Erythroblast (primary cell): ENCODE measurements around the gene ASB1.

Source experiments
- GATA1 ChIP-seq: IDR thresholded peaks from 2 replicates; pipeline ENCODE4 v1.6.1; 2011; ENCODE audit warnings: low read depth, mild to moderate bottlenecking, control low read depth, low read length, moderate library complexity
- POLR2A ChIP-seq: IDR thresholded peaks from 2 replicates; pipeline ENCODE4 v1.6.1; 2011; ENCODE audit warnings: mild to moderate bottlenecking, low read length

DNA sequence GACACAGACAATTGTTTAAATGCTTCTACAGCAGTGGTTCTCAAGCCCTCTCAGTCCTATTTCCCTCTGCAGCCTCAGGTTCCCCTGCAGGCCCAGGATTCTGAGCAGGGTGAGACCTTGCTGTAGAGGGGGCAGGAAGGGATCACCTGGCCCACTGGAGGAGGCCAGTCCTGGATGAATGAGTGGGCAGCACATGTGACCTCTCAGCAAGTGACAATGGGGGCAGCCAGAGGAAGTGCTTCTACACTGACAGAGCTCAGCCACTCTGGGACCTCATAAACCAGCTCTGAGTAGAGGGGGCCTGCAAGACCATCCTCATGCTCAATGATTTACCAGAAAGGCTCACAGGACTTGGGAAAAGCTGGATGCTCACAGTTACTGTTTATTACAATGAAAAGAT lies 63.2 kb downstream of the ASB1 start:
- TF ChIP-seq POLR2A (no peak), GATA1 (no peak)
